GM23338 (cell line): ENCODE data around the gene FSTL3. TPM values are rescaled to one million over a fixed set of nuclear protein-coding genes. Genes with fewer than 3 reads are reported as not detected.
A peak's percentile ranks its signal among the peaks of the same experiment; 100 is the strongest.

Experiments
- ATAC-seq: fragments of 200-7000 bp; cut with Tn5 transposase; 3 replicates; pipeline ENCODE4 v1.9.1; 2020
- DNase-seq: peaks from one replicate; pipeline ENCODE4 v3.0.0-alpha.2; 2015; ENCODE audit warnings: low spot score
- H2AFZ ChIP-seq: fragments of 200-600 bp; sonication (generic); 2 replicates; pipeline ENCODE4 v1.8.0; 2016; ENCODE audit warnings: antibody characterized with exemption, mild to moderate bottlenecking, moderate library complexity
- H3F3A ChIP-seq: fragments of 200-600 bp; sonication (generic); replicated peaks from 2 replicates; pipeline ENCODE4 v1.8.0; 2017; ENCODE audit warnings: antibody characterized with exemption, mixed run types, low read depth
- H3K27ac ChIP-seq: fragments of 200-600 bp; sonication (generic); 2 replicates; pipeline ENCODE4 v1.6.1; 2016; ENCODE audit warnings: low read depth
- H3K27me3 ChIP-seq: fragments of 200-600 bp; sonication (generic); 2 replicates; pipeline ENCODE4 v1.8.0; 2016; ENCODE audit warnings: mild to moderate bottlenecking, mixed run types, moderate library complexity; ENCODE audit not compliant: insufficient read depth
- H3K36me3 ChIP-seq: fragments of 200-600 bp; sonication (generic); 2 replicates; pipeline ENCODE4 v1.8.0; 2016; ENCODE audit warnings: mild to moderate bottlenecking; ENCODE audit not compliant: insufficient read depth
- H3K4me1 ChIP-seq: fragments of 200-600 bp; sonication (generic); 2 replicates; pipeline ENCODE4 v1.8.0; 2016; ENCODE audit warnings: mild to moderate bottlenecking, moderate library complexity; ENCODE audit not compliant: insufficient read depth
- H3K4me2 ChIP-seq: fragments of 200-600 bp; sonication (generic); 2 replicates; pipeline ENCODE4 v1.7.1; 2017; ENCODE audit warnings: mixed run types
- H3K4me3 ChIP-seq: fragments of 200-600 bp; sonication (generic); 2 replicates; pipeline ENCODE4 v1.6.1; 2016; ENCODE audit warnings: mixed run types
- H3K79me2 ChIP-seq: fragments of 200-600 bp; sonication (generic); replicated peaks from 2 replicates; pipeline ENCODE4 v1.8.0; 2017; ENCODE audit warnings: mild to moderate bottlenecking; ENCODE audit not compliant: insufficient read depth
- H3K9me2 ChIP-seq: fragments of 200-600 bp; sonication (generic); 2 replicates; pipeline ENCODE4 v1.8.0; 2017; ENCODE audit not compliant: insufficient read depth
- H4K20me1 ChIP-seq: fragments of 200-600 bp; sonication (generic); replicated peaks from 2 replicates; pipeline ENCODE4 v1.8.0; 2017; ENCODE audit warnings: mild to moderate bottlenecking; ENCODE audit not compliant: insufficient read depth
- H3K27ac Mint-ChIP-seq: 2 replicates; pipeline ENCODE4 v1.8.0; 2020; ENCODE audit warnings: inconsistent platforms, mild to moderate bottlenecking, moderate library complexity, mixed read lengths
- H3K27me3 Mint-ChIP-seq: 3 replicates; pipeline ENCODE4 v1.8.0; 2022; ENCODE audit warnings: low read depth, mild to moderate bottlenecking, moderate library complexity, mixed read lengths, inconsistent platforms; ENCODE audit not compliant: insufficient read depth, poor library complexity
- H3K36me3 Mint-ChIP-seq: 3 replicates; pipeline ENCODE4 v1.8.0; 2021; ENCODE audit warnings: low read depth, mild to moderate bottlenecking, inconsistent platforms, moderate library complexity, mixed read lengths
- H3K4me1 Mint-ChIP-seq: 3 replicates; pipeline ENCODE4 v1.8.0; 2020; ENCODE audit warnings: mild to moderate bottlenecking, inconsistent platforms, mixed read lengths
- H3K4me3 Mint-ChIP-seq: 3 replicates; pipeline ENCODE4 v1.8.0; 2021; ENCODE audit warnings: moderate library complexity, mild to moderate bottlenecking, inconsistent platforms, mixed read lengths
- H3K9me3 Mint-ChIP-seq: 3 replicates; pipeline ENCODE4 v1.8.0; 2020; ENCODE audit warnings: moderate library complexity, mild to moderate bottlenecking, inconsistent platforms, mixed read lengths
- CREB1 ChIP-seq: fragments of 250-450 bp; sonication (Bioruptor Pico); IDR thresholded peaks from 2 replicates; pipeline ENCODE4 v1.5.0; 2020; ENCODE audit warnings: low read depth, mild to moderate bottlenecking, moderate library complexity
- CTCF ChIP-seq, 2 experiments: fragments of 200-600 bp in 1 of 2; sonication (generic) in 1 of 2; conservative IDR thresholded peaks; 2 replicates each; pipeline versions ENCODE4 v1.5.1 to v1.6.1; 2016 to 2017; ENCODE audit warnings: antibody characterized with exemption in 2 of 2, low read depth in 2 of 2, mild to moderate bottlenecking in 2 of 2, moderate library complexity in 1 of 2
- ETS1 ChIP-seq: IDR thresholded peaks from 2 replicates; pipeline ENCODE4 v1.6.1; 2016; ENCODE audit warnings: antibody characterized with exemption
- EZH2 ChIP-seq: fragments of 200-600 bp; sonication (generic); IDR thresholded peaks from one replicate; pipeline ENCODE4 v1.8.0; 2017; ENCODE audit warnings: antibody characterized with exemption, mild to moderate bottlenecking, low read depth; ENCODE audit not compliant: unreplicated experiment
- EZH2phosphoT487 ChIP-seq: fragments of 200-600 bp; sonication (generic); IDR thresholded peaks from one replicate; pipeline ENCODE4 v1.8.1; 2018; ENCODE audit warnings: antibody characterized with exemption; ENCODE audit not compliant: unreplicated experiment
- POLR2AphosphoS5 ChIP-seq: IDR thresholded peaks from 2 replicates; pipeline ENCODE4 v1.6.1; 2016; ENCODE audit warnings: antibody characterized with exemption, low read depth
- REST ChIP-seq: IDR thresholded peaks from one replicate; pipeline ENCODE4 v1.6.1; 2018; ENCODE audit warnings: antibody characterized with exemption; ENCODE audit not compliant: unreplicated experiment
- STAT1 ChIP-seq: IDR thresholded peaks from one replicate; pipeline ENCODE4 v1.6.1; 2016; ENCODE audit warnings: antibody characterized with exemption; ENCODE audit not compliant: unreplicated experiment
- ZNF114 ChIP-seq: fragments of 250-450 bp; sonication (Bioruptor Pico); IDR thresholded peaks from 2 replicates; pipeline ENCODE4 v1.5.0; 2020; ENCODE audit warnings: mild to moderate bottlenecking, moderate library complexity
- ZNF331 ChIP-seq: fragments of 250-450 bp; sonication (Bioruptor Pico); IDR thresholded peaks from 2 replicates; pipeline ENCODE4 v1.5.0; 2020; ENCODE audit warnings: low read depth, mild to moderate bottlenecking, moderate library complexity
- ZNF462 ChIP-seq: fragments of 250-450 bp; sonication (Bioruptor Pico); IDR thresholded peaks from 2 replicates; pipeline ENCODE4 v1.5.0; 2020; ENCODE audit warnings: mild to moderate bottlenecking, moderate library complexity
- polyA plus RNA-seq: library from polyadenylated mRNA; unstranded; fragments of >200 nt; fragmentation: Nextera tagmentation; extraction: Ambion mirVana; gene quantifications from 2 replicates; pipeline ENCODE4 v1.2.1, GENCODE V29; 2016
- total RNA-seq: library from RNA; depleted of rRNA; stranded (reverse); fragments of >200 nt; shearing (Covaris generic); gene quantifications from 2 replicates; pipeline ENCODE4 v1.2.3, GENCODE V29; 2014

FSTL3 gene
- total and polyA plus RNA-seq, 2 experiments from 2014 or later, result 3.1 to 10.1 TPM

- Histone ChIP-seq H3K27me3 (peaks cover 10% of the 10 kb centered on the region), H3K4me1 (0 out of 2 replicates have a peak, but pooled peaks cover 3% of the 10 kb centered on the region), H3K79me2 (no peaks in the 10 kb centered on the region), H3K36me3 (no peaks in the 10 kb centered on the region), H4K20me1 (no peaks in the 10 kb centered on the region), H3K9me2 (no peaks in the 10 kb centered on the region), H3K27ac (no peak overlapping the region), H3F3A (peaks cover 8% of the 10 kb centered on the region; the same call in 1 of the 2 replicates), H2AFZ (peak overlapping the region; percentile 76; the same call in 1 of the 2 replicates), H3K4me2 (peak overlapping the region; percentile 88; the same call in 1 of the 2 replicates), H3K4me3 (peak overlapping the region; percentile 76; the same call in 1 of the 2 replicates)
- peak; percentile 96 for DNase-seq
- Mint-ChIP-seq H3K36me3 (no peaks in the 10 kb centered on the region), H3K4me1 (no peaks in the 10 kb centered on the region; the same call in 2 of the 3 replicates), H3K4me3 (peak overlapping the region; percentile 91), H3K27ac (peak overlapping the region; percentile 100), H3K27me3 (peaks cover 16% of the 10 kb centered on the region), H3K9me3 (no peaks in the 10 kb centered on the region)
- peak; percentile 56 for ATAC-seq
- TF ChIP-seq STAT1, result no peak
- no peak for TF ChIP-seq EZH2phosphoT487
- TF ChIP-seq ZNF114 (CRISPR knock-in tag), result no peak
- no peak for TF ChIP-seq CREB1 (CRISPR knock-in tag)
- TF ChIP-seq EZH2, result no peak
- no peak for TF ChIP-seq ZNF331 (CRISPR knock-in tag)
- TF ChIP-seq CTCF (conservative IDR thresholded peaks at IDR 0.05; ENCODE audit: low read depth in 2 of 2), result no peak
- TF ChIP-seq ZNF462 (CRISPR knock-in tag), result no peak
- no peak for TF ChIP-seq REST
- no peak for TF ChIP-seq POLR2AphosphoS5
- TF ChIP-seq ETS1, result no peak
These were observed 5.1 kb downstream of the FSTL3 start for GRCh38 chr19:681029-682019.
